Spleen (tissue), 11 donors: ENCODE measurements around the gene COL25A1. TPM values are rescaled to one million over a fixed set of nuclear protein-coding genes. Genes with fewer than 3 reads are reported as not detected.

ENCODE experiments used
- DNase-seq: peaks from one replicate; pipeline ENCODE4 v3.0.0-alpha.2; 2020
- H3K27ac ChIP-seq, 8 donors: fragments of 200-600 bp; sonication (generic) in 7 of 8; 1 replicate in 4 of 8; 2 replicates in 4 of 8; pipeline versions ENCODE4 v1.5.0 to v1.8.0; 2016 to 2021; ENCODE audit warnings: inconsistent platforms in 4 of 8, mild to moderate bottlenecking in 4 of 8, moderate library complexity in 1 of 8
- H3K27me3 ChIP-seq, 7 donors: fragments of 200-600 bp; sonication (generic) in 6 of 7; replicated peaks in 1 of 7; 1 replicate in 4 of 7; 2 replicates in 3 of 7; pipeline versions ENCODE4 v1.5.0 to v1.8.0; 2016 to 2021; ENCODE audit warnings: inconsistent platforms in 3 of 7, mild to moderate bottlenecking in 1 of 7
- H3K36me3 ChIP-seq, 6 donors: fragments of 200-600 bp; sonication (generic) in 5 of 6; 1 replicate in 4 of 6; 2 replicates in 2 of 6; pipeline versions ENCODE4 v1.5.0 to v1.8.0; 2016 to 2021; ENCODE audit warnings: inconsistent platforms in 2 of 6
- H3K4me1 ChIP-seq, 6 donors: fragments of 200-600 bp; sonication (generic) in 5 of 6; 1 replicate in 3 of 6; 2 replicates in 3 of 6; pipeline versions ENCODE4 v1.5.0 to v1.8.0; 2016 to 2021; ENCODE audit warnings: inconsistent platforms in 3 of 6
- H3K4me3 ChIP-seq, 8 donors: fragments of 200-600 bp; sonication (generic) in 7 of 8; 1 replicate in 4 of 8; 2 replicates in 4 of 8; pipeline versions ENCODE4 v1.5.0 to v1.8.0; 2016 to 2021; ENCODE audit warnings: inconsistent platforms in 4 of 8, mild to moderate bottlenecking in 4 of 8, moderate library complexity in 2 of 8
- H3K9me3 ChIP-seq, 8 donors: fragments of 200-600 bp; sonication (generic) in 7 of 8; 1 replicate in 4 of 8; 2 replicates in 4 of 8; pipeline versions ENCODE4 v1.5.0 to v1.8.0; 2016 to 2021; ENCODE audit warnings: inconsistent platforms in 4 of 8
- CTCF ChIP-seq, 11 experiments: fragments of 200-600 bp in 7 of 11; fragments of 450-650 bp in 4 of 11; sonication (generic) in 4 of 11; IDR thresholded peaks in 8 of 11; conservative IDR thresholded peaks in 3 of 11; 1 replicate in 7 of 11; 2 replicates in 4 of 11; pipeline versions ENCODE4 v1.4.0 to v1.8.0; 2016 to 2021; ENCODE audit warnings: antibody characterized with exemption in 11 of 11, inconsistent platforms in 4 of 11, mild to moderate bottlenecking in 1 of 11
- POLR2A ChIP-seq, 3 donors: fragments of 450-650 bp; IDR thresholded peaks; one replicate each; pipeline ENCODE4 v1.5.1; 2017; ENCODE audit warnings: antibody characterized with exemption in 3 of 3, mild to moderate bottlenecking in 1 of 3
- POLR2AphosphoS5 ChIP-seq, 3 donors: sonication (generic); formaldehyde crosslinking; IDR thresholded peaks; one replicate each; pipeline ENCODE4 v1.5.1; 2017; ENCODE audit warnings: antibody characterized with exemption in 3 of 3
- WGBS, 5 donors: extraction: QIAGEN DNeasy Blood & Tissue Kit in 3 of 5; methylation state at CpG; one replicate each; pipeline versions ENCODE4 v1.1.5 to v1.1.7; 2013 to 2018; 5-methylcytosine and 5-hydroxymethylcytosine counted together
- intact Hi-C: fragments of 100-400 bp; cut with DNase I; formaldehyde crosslinking; loops from one replicate; pipeline ENCODE4 v1.15.0; 2023; ENCODE audit warnings: low total_unique reads
- polyA plus RNA-seq, 3 donors: library from polyadenylated mRNA; stranded (reverse); fragments of 200-250 nt; gene quantifications; one replicate each; pipeline ENCODE4 v1.2.1, GENCODE V29; 2013
- total RNA-seq, 7 donors: library from RNA; depleted of rRNA in 3 of 7; stranded (reverse); fragments of >200 nt in 3 of 7; fragmentation: NEBNext Ultra II Directional in 4 of 7; extraction: Animal tissue kit (Norgen Biotek cat#: 25700) in 4 of 7; gene quantifications; one replicate each; pipeline versions ENCODE4 v1.1.0 to v1.2.1, GENCODE V29; 2016 to 2021
- donor health status: healthy with polysubstance abuse.
- donor health status: DM: no; HTN: no; CAD: no; lungs with moderate emphysema.
- donor health status: DM: no; HTN: no; CAD: no.
- donor health status: Bipolar disorder and iron deficiency.
- donor health status: healthy.
- donor health status: DM: no; HTN: no; CAD: no.
- donor health status: DM: yes; HTN: yes; CAD: no.

The COL25A1 gene
- total and polyA plus RNA-seq, 10 donors: 0.06 to 1.9 (median 0.57) TPM; not detected in 1

GRCh38 chr4:108834835-108835384 lies 467.5 kb downstream of the COL25A1 start:
- WGBS, 5 donors: 28 to 37% (median 35%) methylated on average over 3 of the region's 3 CpGs
- H3K27ac ChIP-seq: no peak overlapping the region
- H3K27me3 ChIP-seq: peaks cover 0 to 4% (median 0%) of the 10 kb centered on the region in 7 donors
- intact Hi-C loops: loop anchor here (5.0 kb wide), 1 partner anchor 572 kb away; no protein-coding TSS in a partner anchor
- TF ChIP-seq POLR2AphosphoS5 (IDR thresholded peaks at IDR 0.05) (no peak), CTCF (IDR thresholded peaks at IDR 0.05 in 8 of 11, conservative IDR thresholded peaks at IDR 0.05 in 3 of 11) (peak in 9 of 11 experiments; percentile 11 to 61 (median 45))
- peaks cover 0 to 4% (median 0%) of the 10 kb centered on the region in 6 donors for H3K4me1 ChIP-seq
- no peak for DNase-seq
- no peaks in the 10 kb centered on the region for H3K36me3 ChIP-seq
- no peak overlapping the region for H3K4me3 ChIP-seq
- no peaks in the 10 kb centered on the region for H3K9me3 ChIP-seq

- intact Hi-C loops: no loop called here
- Histone ChIP-seq H3K27me3 (peaks cover 0 to 4% (median 0%) of the 10 kb centered on the region in 7 donors), H3K9me3 (no peaks in the 10 kb centered on the region), H3K36me3 (no peaks in the 10 kb centered on the region), H3K4me3 (no peak overlapping the region), H3K27ac (no peak overlapping the region), H3K4me1 (peaks cover 0 to 4% (median 0%) of the 10 kb centered on the region in 6 donors)
- WGBS, 5 donors: 79 to 87% (median 81%) methylated on average over 9 of the region's 9 CpGs
- TF ChIP-seq POLR2AphosphoS5 (IDR thresholded peaks at IDR 0.05) (no peak), CTCF (IDR thresholded peaks at IDR 0.05 in 8 of 11, conservative IDR thresholded peaks at IDR 0.05 in 3 of 11) (no peak), POLR2A (IDR thresholded peaks at IDR 0.05) (no peak)
- no peak for DNase-seq
Measured at GRCh38 chr4:108834166-108834834, 468.2 kb downstream of the COL25A1 start.

GRCh38 chr4:108833046-108833445 lies 469.4 kb downstream of the COL25A1 start:
- no peak for TF ChIP-seq POLR2A (IDR thresholded peaks at IDR 0.05)
- TF ChIP-seq CTCF (IDR thresholded peaks at IDR 0.05 in 8 of 11, conservative IDR thresholded peaks at IDR 0.05 in 3 of 11): no peak
- TF ChIP-seq POLR2AphosphoS5 (IDR thresholded peaks at IDR 0.05): no peak
- intact Hi-C loops: no loop called here

GRCh38 chr4:108831886-108832285 lies 470.6 kb downstream of the COL25A1 start:
- H3K4me1 ChIP-seq: peaks cover 0 to 4% (median 0%) of the 10 kb centered on the region in 6 donors
- no peak overlapping the region for H3K27ac ChIP-seq
- intact Hi-C loops: no loop called here
- H3K27me3 ChIP-seq: peaks cover 0 to 4% (median 0%) of the 10 kb centered on the region in 7 donors
- WGBS, 5 donors: 53 to 85% (median 67%) methylated on average over 3 of the region's 3 CpGs
- H3K4me3 ChIP-seq: no peak overlapping the region
- TF ChIP-seq POLR2AphosphoS5 (IDR thresholded peaks at IDR 0.05) (no peak), POLR2A (IDR thresholded peaks at IDR 0.05) (no peak), CTCF (IDR thresholded peaks at IDR 0.05 in 8 of 11, conservative IDR thresholded peaks at IDR 0.05 in 3 of 11) (no peak)
- no peaks in the 10 kb centered on the region for H3K9me3 ChIP-seq
- no peak for DNase-seq
- H3K36me3 ChIP-seq: no peaks in the 10 kb centered on the region

More at GRCh38 chr4:108833046-108833445, 469.4 kb downstream of the COL25A1 start:
- Histone ChIP-seq H3K27ac (no peak overlapping the region), H3K36me3 (no peaks in the 10 kb centered on the region), H3K4me1 (peaks cover 0 to 4% (median 0%) of the 10 kb centered on the region in 6 donors), H3K27me3 (peaks cover 0 to 4% (median 0%) of the 10 kb centered on the region in 7 donors), H3K4me3 (no peak overlapping the region), H3K9me3 (no peaks in the 10 kb centered on the region)
- DNase-seq: no peak
- 77 to 91% (median 85%) methylated on average over 4 of the region's 4 CpGs for WGBS, 5 donors
